ENCODE results near the gene SRSF5.
"Not testable (repeated sequence)": the region's sequence is repeated elsewhere in the genome, so short reads cannot be mapped to it uniquely, and the experiment has no call there.

The SRSF5 gene

GRCh38 chr14:69726761-69727511, 40.0 kb upstream of the SRSF5 start:
- no CpG with 5 or more reads among the region's 51 CpGs for WGBS, 2 donors (ENCODE audit: extremely low coverage in 2 of 2, insufficient read length in 2 of 2, insufficient replicate concordance in 1 of 2)
- no peak overlapping the region for H3K9ac ChIP-seq (ENCODE audit: low read depth, low read length, poor library complexity)

GRCh38 chr14:69727860-69728259, 39.1 kb upstream of the SRSF5 start:
- H2BK15ac ChIP-seq (ENCODE audit: low read length): peak overlapping the region; percentile 2
- H3K4me1 ChIP-seq (ENCODE audit: control insufficient read depth in 2 of 2, insufficient read depth in 1 of 2, low read depth in 1 of 2, low read length in 2 of 2): peaks cover 0 to 1% of the 10 kb centered on the region in 2 donors
- H3K18ac ChIP-seq (ENCODE audit: low read length): no peak overlapping the region
- no peak overlapping the region for H3K4ac ChIP-seq (ENCODE audit: low read length)
- WGBS, 2 donors (ENCODE audit: extremely low coverage in 2 of 2, insufficient read length in 2 of 2, insufficient replicate concordance in 1 of 2): no CpG with 5 or more reads among the region's 4 CpGs
- H2AFZ ChIP-seq (ENCODE audit: low read length): peak overlapping the region; percentile 89
- no peak overlapping the region for H2BK12ac ChIP-seq (ENCODE audit: low read length)
- H3K36me3 ChIP-seq (replicated peaks in 1 of 2; ENCODE audit: control insufficient read depth in 2 of 2, insufficient read depth in 2 of 2, low read length in 2 of 2): no peaks in the 10 kb centered on the region
- no peak overlapping the region for H3K9ac ChIP-seq (ENCODE audit: low read depth, low read length, poor library complexity)
- no peaks in the 10 kb centered on the region for H3K9me3 ChIP-seq (replicated peaks in 1 of 2; ENCODE audit: control insufficient read depth in 2 of 2, insufficient read depth in 1 of 2, low read depth in 1 of 2, low read length in 2 of 2)
- H3K27me3 ChIP-seq (ENCODE audit: control insufficient read depth in 3 of 3, insufficient read depth in 3 of 3, low read depth in 1 of 3, low read length in 3 of 3): no peaks in the 10 kb centered on the region
- no peak overlapping the region for H3K23ac ChIP-seq (ENCODE audit: low read depth, low read length, poor library complexity)
- DNase-seq (ENCODE audit: low spot score): no peak
- no peak overlapping the region for H2BK120ac ChIP-seq (ENCODE audit: low read depth, low read length)
- H4K8ac ChIP-seq (ENCODE audit: low read depth, low read length): no peak overlapping the region
- no peak overlapping the region for H3K4me3 ChIP-seq (ENCODE audit: low read length in 2 of 2)
- no peak overlapping the region for H2AK5ac ChIP-seq (ENCODE audit: low read depth, low read length)
- H3K14ac ChIP-seq (ENCODE audit: low read length): no peak overlapping the region
- H2BK5ac ChIP-seq (ENCODE audit: low read length): no peak overlapping the region
- peaks cover 1% of the 10 kb centered on the region for H3K79me1 ChIP-seq (ENCODE audit: low read depth, low read length)
- no peak overlapping the region for H3K4me2 ChIP-seq (ENCODE audit: insufficient read depth, low read length, poor library complexity, severe bottlenecking)
- no peak overlapping the region for H3K27ac ChIP-seq (replicated peaks; ENCODE audit: low read length)
- no peak overlapping the region for H4K91ac ChIP-seq (ENCODE audit: low read depth, low read length, poor library complexity)

More at GRCh38 chr14:69726761-69727511, 40.0 kb upstream of the SRSF5 start:
- H3K18ac ChIP-seq (ENCODE audit: low read length): peak overlapping the region; percentile 96
- H3K4ac ChIP-seq (ENCODE audit: low read length): no peak overlapping the region
- peak; percentile 76 for DNase-seq (ENCODE audit: low spot score)
- peak overlapping the region; percentile 91 for H2BK15ac ChIP-seq (ENCODE audit: low read length)
- no peak overlapping the region for H3K23ac ChIP-seq (ENCODE audit: low read depth, low read length, poor library complexity)
- peak overlapping the region in 1 of 2 donors; percentile 37 for H3K4me3 ChIP-seq (ENCODE audit: low read length in 2 of 2)
- H2BK5ac ChIP-seq (ENCODE audit: low read length): no peak overlapping the region
- peaks cover 0 to 1% of the 10 kb centered on the region in 2 donors for H3K4me1 ChIP-seq (ENCODE audit: control insufficient read depth in 2 of 2, insufficient read depth in 1 of 2, low read depth in 1 of 2, low read length in 2 of 2)
- H4K91ac ChIP-seq (ENCODE audit: low read depth, low read length, poor library complexity): no peak overlapping the region
- peak overlapping the region; percentile 49 for H3K4me2 ChIP-seq (ENCODE audit: insufficient read depth, low read length, poor library complexity, severe bottlenecking)
- H4K8ac ChIP-seq (ENCODE audit: low read depth, low read length): peak overlapping the region; percentile 56
- H3K36me3 ChIP-seq (replicated peaks in 1 of 2; ENCODE audit: control insufficient read depth in 2 of 2, insufficient read depth in 2 of 2, low read length in 2 of 2): no peaks in the 10 kb centered on the region
- peak overlapping the region; percentile 99 for H2BK12ac ChIP-seq (ENCODE audit: low read length)
- H2BK120ac ChIP-seq (ENCODE audit: low read depth, low read length): no peak overlapping the region
- H3K9me3 ChIP-seq (replicated peaks in 1 of 2; ENCODE audit: control insufficient read depth in 2 of 2, insufficient read depth in 1 of 2, low read depth in 1 of 2, low read length in 2 of 2): no peaks in the 10 kb centered on the region
- no peaks in the 10 kb centered on the region for H3K27me3 ChIP-seq (ENCODE audit: control insufficient read depth in 3 of 3, insufficient read depth in 3 of 3, low read depth in 1 of 3, low read length in 3 of 3)
- H2AFZ ChIP-seq (ENCODE audit: low read length): peak overlapping the region; percentile 89
- H3K27ac ChIP-seq (replicated peaks; ENCODE audit: low read length): no peak overlapping the region
- H2AK5ac ChIP-seq (ENCODE audit: low read depth, low read length): no peak overlapping the region
- no peaks in the 10 kb centered on the region for H3K79me1 ChIP-seq (ENCODE audit: low read depth, low read length)
- H3K14ac ChIP-seq (ENCODE audit: low read length): no peak overlapping the region

GRCh38 chr14:69731919-69732598, 34.9 kb upstream of the SRSF5 start:
- H3K79me1 ChIP-seq (ENCODE audit: low read depth, low read length); H2AK5ac ChIP-seq (ENCODE audit: low read depth, low read length); H3K27me3 ChIP-seq (ENCODE audit: control insufficient read depth in 3 of 3, insufficient read depth in 3 of 3, low read depth in 1 of 3, low read length in 3 of 3); H3K9me3 ChIP-seq (replicated peaks in 1 of 2; ENCODE audit: control insufficient read depth in 2 of 2, insufficient read depth in 1 of 2, low read depth in 1 of 2, low read length in 2 of 2); H3K9ac ChIP-seq (ENCODE audit: low read depth, low read length, poor library complexity); H2BK5ac ChIP-seq (ENCODE audit: low read length); H3K36me3 ChIP-seq (replicated peaks in 1 of 2; ENCODE audit: control insufficient read depth in 2 of 2, insufficient read depth in 2 of 2, low read length in 2 of 2); H3K27ac ChIP-seq (replicated peaks; ENCODE audit: low read length); H3K18ac ChIP-seq (ENCODE audit: low read length); H4K8ac ChIP-seq (ENCODE audit: low read depth, low read length); H3K14ac ChIP-seq (ENCODE audit: low read length); H2AFZ ChIP-seq (ENCODE audit: low read length); DNase-seq (ENCODE audit: low spot score); H3K4me2 ChIP-seq (ENCODE audit: insufficient read depth, low read length, poor library complexity, severe bottlenecking); H2BK12ac ChIP-seq (ENCODE audit: low read length); H4K91ac ChIP-seq (ENCODE audit: low read depth, low read length, poor library complexity); H3K4me3 ChIP-seq (ENCODE audit: low read length in 2 of 2); H3K4ac ChIP-seq (ENCODE audit: low read length); H2BK120ac ChIP-seq (ENCODE audit: low read depth, low read length); H2BK15ac ChIP-seq (ENCODE audit: low read length); H3K4me1 ChIP-seq (ENCODE audit: control insufficient read depth in 2 of 2, insufficient read depth in 1 of 2, low read depth in 1 of 2, low read length in 2 of 2); H3K23ac ChIP-seq (ENCODE audit: low read depth, low read length, poor library complexity): not testable (repeated sequence)
- WGBS, 2 donors (ENCODE audit: extremely low coverage in 2 of 2, insufficient read length in 2 of 2, insufficient replicate concordance in 1 of 2): no CpG with 5 or more reads among the region's 8 CpGs

GRCh38 chr14:69736405-69736804, 30.5 kb upstream of the SRSF5 start:
- not testable (repeated sequence) for H3K23ac ChIP-seq (ENCODE audit: low read depth, low read length, poor library complexity); H2AK5ac ChIP-seq (ENCODE audit: low read depth, low read length); H3K9ac ChIP-seq (ENCODE audit: low read depth, low read length, poor library complexity); H3K27me3 ChIP-seq (ENCODE audit: control insufficient read depth in 3 of 3, insufficient read depth in 3 of 3, low read depth in 1 of 3, low read length in 3 of 3); H3K4me2 ChIP-seq (ENCODE audit: insufficient read depth, low read length, poor library complexity, severe bottlenecking); H3K4me3 ChIP-seq (ENCODE audit: low read length in 2 of 2); H3K4ac ChIP-seq (ENCODE audit: low read length); H3K27ac ChIP-seq (replicated peaks; ENCODE audit: low read length); H4K8ac ChIP-seq (ENCODE audit: low read depth, low read length); H3K79me1 ChIP-seq (ENCODE audit: low read depth, low read length); H2BK5ac ChIP-seq (ENCODE audit: low read length); H2BK120ac ChIP-seq (ENCODE audit: low read depth, low read length); DNase-seq (ENCODE audit: low spot score); H3K4me1 ChIP-seq (ENCODE audit: control insufficient read depth in 2 of 2, insufficient read depth in 1 of 2, low read depth in 1 of 2, low read length in 2 of 2); H3K36me3 ChIP-seq (replicated peaks in 1 of 2; ENCODE audit: control insufficient read depth in 2 of 2, insufficient read depth in 2 of 2, low read length in 2 of 2); H3K14ac ChIP-seq (ENCODE audit: low read length); H3K9me3 ChIP-seq (replicated peaks in 1 of 2; ENCODE audit: control insufficient read depth in 2 of 2, insufficient read depth in 1 of 2, low read depth in 1 of 2, low read length in 2 of 2); H3K18ac ChIP-seq (ENCODE audit: low read length); H2BK12ac ChIP-seq (ENCODE audit: low read length); H4K91ac ChIP-seq (ENCODE audit: low read depth, low read length, poor library complexity); H2AFZ ChIP-seq (ENCODE audit: low read length); H2BK15ac ChIP-seq (ENCODE audit: low read length)
- no CpG with 5 or more reads among the region's 4 CpGs for WGBS, 2 donors (ENCODE audit: extremely low coverage in 2 of 2, insufficient read length in 2 of 2, insufficient replicate concordance in 1 of 2)

All from neuronal stem cell (in vitro differentiated cells).